Measurements from ENCODE around the gene TNNC1.

GRCh38 chr3:52404391-52404790, 49.5 kb downstream of the TNNC1 start:
- TF ChIP-seq, protein P1, sequence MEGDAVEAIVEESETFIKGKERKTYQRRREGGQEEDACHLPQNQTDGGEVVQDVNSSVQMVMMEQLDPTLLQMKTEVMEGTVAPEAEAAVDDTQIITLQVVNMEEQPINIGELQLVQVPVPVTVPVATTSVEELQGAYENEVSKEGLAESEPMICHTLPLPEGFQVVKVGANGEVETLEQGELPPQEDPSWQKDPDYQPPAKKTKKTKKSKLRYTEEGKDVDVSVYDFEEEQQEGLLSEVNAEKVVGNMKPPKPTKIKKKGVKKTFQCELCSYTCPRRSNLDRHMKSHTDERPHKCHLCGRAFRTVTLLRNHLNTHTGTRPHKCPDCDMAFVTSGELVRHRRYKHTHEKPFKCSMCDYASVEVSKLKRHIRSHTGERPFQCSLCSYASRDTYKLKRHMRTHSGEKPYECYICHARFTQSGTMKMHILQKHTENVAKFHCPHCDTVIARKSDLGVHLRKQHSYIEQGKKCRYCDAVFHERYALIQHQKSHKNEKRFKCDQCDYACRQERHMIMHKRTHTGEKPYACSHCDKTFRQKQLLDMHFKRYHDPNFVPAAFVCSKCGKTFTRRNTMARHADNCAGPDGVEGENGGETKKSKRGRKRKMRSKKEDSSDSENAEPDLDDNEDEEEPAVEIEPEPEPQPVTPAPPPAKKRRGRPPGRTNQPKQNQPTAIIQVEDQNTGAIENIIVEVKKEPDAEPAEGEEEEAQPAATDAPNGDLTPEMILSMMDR (IDR thresholded peaks at IDR 0.05): no peak
- TF ChIP-seq POLR2AphosphoS5 (IDR thresholded peaks at IDR 0.05): no peak
